Colon (tissue), 2 donors: ENCODE results near the gene C1QTNF2.

Experiments used
- FAIRE-seq: peaks from 2 replicates; lab custom pipeline; 2012; peaks lifted over from hg19 to GRCh38; lab: Jason Lieb, UNC
- donor health status: control.
- donor health status: control.

C1QTNF2 gene

GRCh38 chr5:160371294-160371693 is 868 bp upstream of the C1QTNF2 start:
- no peak for FAIRE-seq

- no peak for FAIRE-seq
These were observed 248 bp upstream of the C1QTNF2 start for GRCh38 chr5:160370713-160371034.

GRCh38 chr5:160367885-160368284 is 2.5 kb downstream of the C1QTNF2 start:
- no peak for FAIRE-seq

GRCh38 chr5:160367261-160367660 is 3.2 kb downstream of the C1QTNF2 start:
- no peak for FAIRE-seq

- FAIRE-seq = no peak
These were observed 4.2 kb downstream of the C1QTNF2 start for GRCh38 chr5:160366230-160366629.

GRCh38 chr5:160363660-160364395 is 6.6 kb downstream of the C1QTNF2 start:
- no peak for FAIRE-seq

GRCh38 chr5:160363211-160363610 is 7.2 kb downstream of the C1QTNF2 start:
- FAIRE-seq = no peak

GRCh38 chr5:160361624-160362228 is 8.7 kb downstream of the C1QTNF2 start:
- FAIRE-seq = no peak

GRCh38 chr5:160360310-160360709 is 10.1 kb downstream of the C1QTNF2 start:
- FAIRE-seq = no peak

- no peak for FAIRE-seq
These were observed 10.6 kb downstream of the C1QTNF2 start for GRCh38 chr5:160359816-160360215.

GRCh38 chr5:160359242-160359641 is 11.2 kb downstream of the C1QTNF2 start:
- FAIRE-seq = no peak

- FAIRE-seq = no peak
These were observed 12.5 kb downstream of the C1QTNF2 start for GRCh38 chr5:160357861-160358411.

GRCh38 chr5:160357394-160357793 is 13.0 kb downstream of the C1QTNF2 start:
- no peak for FAIRE-seq

- no peak for FAIRE-seq
These were observed 13.7 kb downstream of the C1QTNF2 start for GRCh38 chr5:160356550-160357347.

GRCh38 chr5:160354666-160355065 is 15.8 kb downstream of the C1QTNF2 start:
- no peak for FAIRE-seq

GRCh38 chr5:160353379-160353778 is 17.0 kb downstream of the C1QTNF2 start:
- no peak for FAIRE-seq

- FAIRE-seq = no peak
These were observed 18.1 kb downstream of the C1QTNF2 start for GRCh38 chr5:160352308-160352707.

- FAIRE-seq = no peak
These were observed 20.5 kb downstream of the C1QTNF2 start for GRCh38 chr5:160349935-160350303.

- no peak for FAIRE-seq
These were observed 21.0 kb downstream of the C1QTNF2 start for GRCh38 chr5:160349249-160349934.

GRCh38 chr5:160348080-160348479 is 22.3 kb downstream of the C1QTNF2 start:
- FAIRE-seq = no peak

GRCh38 chr5:160347448-160347847 is 23.0 kb downstream of the C1QTNF2 start:
- no peak for FAIRE-seq

- FAIRE-seq = no peak
These were observed 27.9 kb downstream of the C1QTNF2 start for GRCh38 chr5:160342413-160342941.
